HS-5 (cell line): Measurements from ENCODE around the gene CREB3L1.

Experiments
- DNase-seq: peaks from one replicate; pipeline ENCODE4 v3.0.0-alpha.2; 2012; ENCODE audit warnings: low read depth

The CREB3L1 gene

GRCh38 chr11:46272816-46273427 is 4.5 kb upstream of the CREB3L1 start:
- no peak for DNase-seq

DNA sequence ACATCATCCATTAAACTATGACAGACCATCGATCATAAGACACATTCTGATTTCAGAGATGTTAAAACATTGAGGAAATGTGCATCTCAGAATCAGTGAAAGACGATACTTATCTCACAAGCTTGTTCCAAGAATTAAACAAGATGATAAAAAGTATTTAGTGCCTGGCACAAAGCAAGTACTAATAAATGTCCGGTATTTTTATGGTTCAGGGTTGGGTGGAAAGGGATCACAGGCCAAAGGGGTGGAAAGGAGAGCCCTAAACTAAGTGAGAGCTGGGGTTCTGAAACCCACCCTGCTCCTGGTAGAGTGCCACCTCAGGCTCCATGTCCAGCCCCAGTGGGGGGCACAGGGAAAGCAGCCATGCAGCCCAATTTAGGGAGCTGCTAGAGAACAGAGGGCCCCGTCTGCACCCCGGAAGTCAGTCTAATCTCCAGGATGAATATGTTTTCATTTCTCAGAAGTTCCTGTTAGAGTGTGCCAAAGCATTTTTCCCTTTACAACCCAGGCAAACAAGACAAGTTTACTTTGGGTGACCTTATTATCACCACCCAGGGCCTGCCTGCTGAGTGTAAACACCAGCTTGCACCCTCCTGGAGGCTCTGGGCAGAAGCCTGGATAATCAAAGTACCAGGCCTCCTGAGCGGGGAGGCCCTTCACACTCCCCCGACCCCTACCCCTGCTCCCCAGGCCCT is 3.8 kb upstream of the CREB3L1 start:
- no peak for DNase-seq

DNA sequence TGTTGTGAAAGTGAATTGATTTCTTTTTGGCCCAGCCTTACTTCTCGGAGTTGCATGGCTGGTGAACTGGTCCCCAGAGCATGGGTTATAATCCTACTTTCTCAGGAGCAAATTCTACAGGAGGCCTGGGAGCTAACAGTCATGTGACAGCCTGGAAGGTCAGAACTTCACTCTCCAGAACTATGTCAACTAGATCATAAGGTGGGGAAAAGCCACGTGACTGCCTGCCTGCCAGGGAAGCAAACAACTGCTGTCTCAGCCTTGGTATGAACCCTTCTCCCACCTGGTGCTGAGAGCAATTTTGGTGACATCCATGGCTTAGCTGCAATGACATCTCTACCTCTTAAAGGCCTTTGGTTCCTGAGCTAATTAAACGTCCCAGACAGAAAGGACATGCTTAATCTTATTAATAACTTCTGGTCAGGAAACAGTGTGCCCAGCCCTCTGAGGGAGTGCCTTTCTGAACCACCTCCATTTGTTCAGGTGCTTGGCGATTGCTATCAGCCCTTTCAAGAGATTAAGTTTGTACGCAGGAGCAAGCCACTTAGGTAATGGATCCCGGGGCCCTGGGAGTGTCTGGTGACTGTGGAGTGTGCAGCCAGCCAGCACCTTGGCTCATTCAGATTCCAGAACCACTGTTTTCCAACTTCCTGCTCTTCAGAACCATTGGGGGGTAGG is 1.4 kb upstream of the CREB3L1 start:
- DNase-seq: no peak

DNA sequence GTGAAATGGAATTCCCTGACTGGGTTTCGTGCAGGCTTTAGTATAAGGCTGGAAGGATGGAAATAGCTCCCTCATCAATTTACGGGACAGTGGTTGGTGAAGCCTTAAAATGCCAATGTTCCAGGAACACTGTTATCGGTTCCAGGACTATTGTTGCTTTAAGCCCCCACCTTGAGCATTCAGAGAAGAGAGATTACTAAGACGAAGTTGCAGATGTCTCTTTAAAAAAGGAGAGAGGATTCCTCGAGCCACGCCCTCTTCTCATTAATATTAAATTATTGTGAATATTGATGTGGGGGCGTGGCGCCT is 195 bp upstream of the CREB3L1 start:
- no peak for DNase-seq

- DNase-seq: no peak
Measured at GRCh38 chr11:46278387-46279125, 1.1 kb downstream of the CREB3L1 start.

- DNase-seq: no peak
Measured at GRCh38 chr11:46279126-46280099, 2.0 kb downstream of the CREB3L1 start.

DNA sequence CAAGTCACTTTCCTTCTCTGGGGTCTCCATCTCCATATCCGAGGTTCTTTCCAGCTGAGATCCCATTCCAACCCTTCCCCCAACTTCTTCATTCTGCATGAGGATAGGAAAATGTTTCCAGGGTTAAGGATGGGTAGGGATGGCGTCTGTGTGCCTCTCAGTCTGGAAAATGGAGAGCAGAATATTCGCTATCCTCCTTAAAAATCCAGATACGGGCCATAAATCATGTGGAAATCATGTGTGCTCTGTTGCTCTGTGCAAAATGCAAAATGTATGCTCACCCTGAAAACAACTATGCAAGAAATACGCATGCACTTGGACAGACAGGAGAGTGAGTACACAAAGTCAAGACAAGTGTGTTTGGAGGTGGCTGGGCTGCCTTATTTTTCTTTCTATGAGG is 3.2 kb downstream of the CREB3L1 start:
- DNase-seq: no peak

GRCh38 chr11:46281371-46281831 is 3.9 kb downstream of the CREB3L1 start:
- no peak for DNase-seq

GRCh38 chr11:46285173-46285572 is 7.7 kb downstream of the CREB3L1 start:
- no peak for DNase-seq

DNA sequence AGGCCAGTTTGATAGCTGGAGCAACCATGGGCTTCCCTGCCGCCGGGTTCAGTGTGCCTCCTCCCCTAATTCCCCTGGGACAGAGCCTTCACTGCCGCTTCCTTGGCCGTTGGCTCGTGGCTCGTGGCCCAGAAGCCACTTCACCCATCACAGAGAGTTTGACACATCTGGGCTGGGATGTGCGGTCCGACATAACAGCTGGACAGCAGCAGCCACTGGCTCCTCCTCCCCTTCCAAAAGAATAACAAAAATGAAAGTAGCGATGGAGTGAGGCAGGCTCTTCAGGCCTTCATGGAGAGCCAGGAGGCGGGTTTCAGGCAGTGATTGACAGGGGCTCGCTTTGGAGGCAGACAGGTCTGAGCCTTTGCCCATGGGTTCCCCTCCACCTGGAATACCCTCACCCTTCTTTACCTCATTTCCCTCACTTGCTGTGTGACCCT is 8.2 kb downstream of the CREB3L1 start:
- no peak for DNase-seq

DNA sequence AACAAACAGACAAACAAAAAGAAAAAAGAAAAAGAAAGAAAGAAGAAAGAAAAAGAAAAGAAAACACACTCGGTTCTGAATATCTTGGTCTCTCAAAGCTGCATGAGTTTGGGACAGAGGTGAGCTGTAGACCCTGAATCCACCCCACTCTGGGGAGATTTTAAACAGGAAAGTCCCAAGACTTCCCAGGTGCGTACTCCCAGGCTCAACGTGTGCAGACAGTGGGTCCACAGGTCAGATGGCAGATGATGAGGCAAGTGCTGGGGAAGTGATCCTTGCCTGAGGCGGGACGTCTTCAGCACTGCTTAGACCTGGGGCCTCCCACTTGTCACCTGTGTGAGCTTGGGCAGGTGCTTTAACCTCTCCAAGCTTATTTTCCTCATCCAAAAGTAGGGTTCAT is 9.3 kb downstream of the CREB3L1 start:
- no peak for DNase-seq

DNA sequence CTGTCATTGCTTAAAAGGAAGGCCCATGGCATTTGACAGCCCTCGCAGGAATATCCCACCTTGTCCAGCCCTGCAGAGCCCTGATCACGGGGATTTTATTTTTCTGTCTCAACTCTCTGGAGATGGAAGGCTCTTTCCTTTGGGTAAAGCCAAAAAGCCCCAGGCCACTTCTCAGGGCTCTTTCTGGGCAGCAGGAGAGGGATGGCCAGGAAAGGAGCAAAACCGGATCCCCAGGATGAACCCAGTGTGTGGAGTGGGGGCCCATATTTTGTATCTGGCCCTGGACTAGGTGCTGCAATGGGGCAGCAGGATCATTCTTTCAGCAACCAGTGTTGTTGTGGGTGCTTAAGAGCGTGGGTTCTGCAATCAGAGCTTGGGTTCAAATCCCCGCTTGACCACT is 11.0 kb downstream of the CREB3L1 start:
- DNase-seq: no peak

DNA sequence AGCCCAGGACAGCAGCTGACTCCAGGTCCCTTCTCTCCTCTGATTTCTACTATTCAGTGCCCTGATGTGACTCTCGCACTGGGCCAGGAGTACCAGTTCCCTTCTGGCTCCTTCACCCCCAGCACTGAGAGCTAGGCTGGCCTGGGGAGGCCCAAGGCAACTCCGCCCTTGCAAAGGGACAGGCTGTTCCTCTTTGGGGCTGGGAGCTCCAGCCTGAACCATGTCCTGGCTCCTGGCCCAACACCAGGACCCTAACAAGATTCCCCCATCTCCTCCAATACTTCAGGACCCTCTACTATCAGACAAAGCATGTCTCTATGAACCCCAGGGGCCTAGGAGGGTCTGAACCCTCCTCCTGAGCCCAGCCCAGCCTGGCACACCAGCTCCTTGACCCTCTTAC is 12.5 kb downstream of the CREB3L1 start:
- DNase-seq: no peak

GRCh38 chr11:46290598-46291309 is 13.3 kb downstream of the CREB3L1 start:
- peak; percentile 93 for DNase-seq

GRCh38 chr11:46291441-46292150 is 14.1 kb downstream of the CREB3L1 start:
- DNase-seq: peak; percentile 80

DNA sequence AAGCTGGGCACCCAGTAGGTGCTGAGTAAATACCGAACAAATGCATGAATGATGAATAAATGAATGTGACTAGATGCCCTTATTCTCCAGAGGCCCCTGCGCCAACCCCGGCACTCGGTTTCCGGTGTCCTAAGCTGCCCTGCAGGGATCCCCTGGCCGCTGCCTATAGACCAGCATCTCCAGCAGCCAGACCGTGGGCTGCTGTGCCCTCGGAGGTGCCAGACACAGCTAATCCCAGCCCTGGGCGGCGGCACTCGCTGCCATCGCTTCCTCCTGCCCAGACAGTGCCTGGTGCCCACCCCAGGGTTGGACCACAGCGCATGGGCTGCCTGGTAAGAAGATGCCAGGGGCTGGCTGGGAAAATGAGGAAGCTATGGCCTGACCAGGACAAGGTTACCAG is 15.6 kb downstream of the CREB3L1 start:
- no peak for DNase-seq

DNA sequence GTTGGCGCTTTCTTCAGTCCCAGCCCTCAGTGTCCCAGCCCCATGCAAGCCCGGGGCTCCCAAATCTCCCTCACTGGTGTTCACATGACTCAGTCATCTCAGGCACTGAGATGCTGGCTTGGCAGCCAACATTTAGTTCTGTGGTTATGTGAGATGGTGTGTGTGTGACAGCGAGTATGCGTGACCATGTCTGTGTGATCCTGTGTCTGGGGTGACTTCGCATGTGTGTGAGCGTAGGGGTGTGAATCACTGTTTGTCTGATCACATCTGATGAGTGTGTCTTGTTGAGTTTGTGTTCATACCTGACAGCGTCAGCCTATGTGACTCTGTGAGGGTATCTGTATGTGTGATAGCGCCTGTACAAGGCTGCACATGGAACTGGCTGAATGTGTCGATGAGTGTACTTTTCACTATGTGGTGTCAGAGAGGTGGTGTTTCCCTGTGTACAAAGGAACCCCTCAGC is 16.2 kb downstream of the CREB3L1 start:
- no peak for DNase-seq

- DNase-seq: peak; percentile 87
Measured at GRCh38 chr11:46294365-46295309, 17.2 kb downstream of the CREB3L1 start.
